ENCODE results near the gene KLHDC1. TPM values are rescaled to one million over a fixed set of nuclear protein-coding genes. Genes with fewer than 3 reads are reported as not detected.
"Not testable (repeated sequence)": the region's sequence is repeated elsewhere in the genome, so short reads cannot be mapped to it uniquely, and the experiment has no call there.

Gene KLHDC1
- total RNA-seq, 3 donors from 2014 or later, result 7.8 to 13.5 (median 11.8) TPM

DNA sequence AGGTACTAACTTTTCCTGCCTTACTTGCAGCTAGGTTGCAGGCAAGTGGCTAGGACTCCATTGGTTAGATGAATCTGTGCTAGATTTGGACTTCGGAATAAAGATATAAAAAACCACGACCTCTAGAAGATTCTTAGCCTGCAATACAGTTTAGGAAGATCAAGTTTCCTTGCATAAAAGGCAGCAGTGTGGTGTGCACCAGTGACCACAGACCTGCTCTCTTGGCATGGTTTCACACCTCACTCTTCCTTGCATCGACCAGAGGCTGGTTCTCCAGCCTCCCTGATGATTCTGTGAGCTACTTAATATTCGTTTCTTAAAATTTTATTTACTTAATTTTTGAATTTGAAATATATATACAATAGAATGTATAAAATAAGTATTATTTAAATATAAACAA lies 9.8 kb downstream of the KLHDC1 start:
- no peak for DNase-seq (ENCODE audit: low spot score in 2 of 2)
- intact Hi-C loops (cut with DNase I; ENCODE audit: low total_unique reads), result no loop called here
- H3K9me3 ChIP-seq, result no peaks in the 10 kb centered on the region
- no peak overlapping the region for H3K4me3 ChIP-seq
- no peaks in the 10 kb centered on the region for H3K27me3 ChIP-seq
- H3K27ac ChIP-seq, result no peak overlapping the region
- TF ChIP-seq POLR2AphosphoS5 (IDR thresholded peaks at IDR 0.05), result no peak
- TF ChIP-seq POLR2A (IDR thresholded peaks at IDR 0.05), result no peak
- TF ChIP-seq, protein P1, sequence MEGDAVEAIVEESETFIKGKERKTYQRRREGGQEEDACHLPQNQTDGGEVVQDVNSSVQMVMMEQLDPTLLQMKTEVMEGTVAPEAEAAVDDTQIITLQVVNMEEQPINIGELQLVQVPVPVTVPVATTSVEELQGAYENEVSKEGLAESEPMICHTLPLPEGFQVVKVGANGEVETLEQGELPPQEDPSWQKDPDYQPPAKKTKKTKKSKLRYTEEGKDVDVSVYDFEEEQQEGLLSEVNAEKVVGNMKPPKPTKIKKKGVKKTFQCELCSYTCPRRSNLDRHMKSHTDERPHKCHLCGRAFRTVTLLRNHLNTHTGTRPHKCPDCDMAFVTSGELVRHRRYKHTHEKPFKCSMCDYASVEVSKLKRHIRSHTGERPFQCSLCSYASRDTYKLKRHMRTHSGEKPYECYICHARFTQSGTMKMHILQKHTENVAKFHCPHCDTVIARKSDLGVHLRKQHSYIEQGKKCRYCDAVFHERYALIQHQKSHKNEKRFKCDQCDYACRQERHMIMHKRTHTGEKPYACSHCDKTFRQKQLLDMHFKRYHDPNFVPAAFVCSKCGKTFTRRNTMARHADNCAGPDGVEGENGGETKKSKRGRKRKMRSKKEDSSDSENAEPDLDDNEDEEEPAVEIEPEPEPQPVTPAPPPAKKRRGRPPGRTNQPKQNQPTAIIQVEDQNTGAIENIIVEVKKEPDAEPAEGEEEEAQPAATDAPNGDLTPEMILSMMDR (IDR thresholded peaks at IDR 0.05), result no peak
- no peaks in the 10 kb centered on the region for H3K4me1 ChIP-seq
- H3K36me3 ChIP-seq, result no peaks in the 10 kb centered on the region

DNA sequence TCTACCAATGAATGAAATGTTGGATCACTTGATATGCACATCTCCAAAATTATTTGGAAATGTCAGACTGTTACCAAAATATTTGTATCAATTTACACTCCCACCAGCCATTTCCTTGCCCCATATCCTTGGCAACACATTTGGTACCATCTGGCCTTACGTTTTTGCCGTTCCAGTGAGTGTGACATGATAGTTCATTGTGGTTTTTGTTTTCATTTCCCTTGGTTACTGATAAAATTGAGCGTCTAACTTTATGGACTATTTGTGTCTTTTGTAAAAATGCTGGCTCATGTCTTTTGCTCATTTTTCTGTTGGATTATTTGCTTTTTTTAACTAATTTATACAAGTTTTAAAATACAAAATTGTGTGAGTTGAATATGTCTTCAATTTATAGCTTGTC lies 11.0 kb downstream of the KLHDC1 start:
- DNase-seq (ENCODE audit: low spot score in 2 of 2), result no peak
- no peak overlapping the region for H3K4me3 ChIP-seq
- H3K36me3 ChIP-seq, result no peaks in the 10 kb centered on the region
- H3K27ac ChIP-seq, result no peak overlapping the region
- H3K4me1 ChIP-seq, result no peaks in the 10 kb centered on the region
- no peaks in the 10 kb centered on the region for H3K9me3 ChIP-seq
- intact Hi-C loops (cut with DNase I; ENCODE audit: low total_unique reads), result no loop called here
- no peaks in the 10 kb centered on the region for H3K27me3 ChIP-seq
- TF ChIP-seq POLR2AphosphoS5 (IDR thresholded peaks at IDR 0.05), result no peak
- TF ChIP-seq, protein P1 (IDR thresholded peaks at IDR 0.05), result no peak
- no peak for TF ChIP-seq POLR2A (IDR thresholded peaks at IDR 0.05)

DNA sequence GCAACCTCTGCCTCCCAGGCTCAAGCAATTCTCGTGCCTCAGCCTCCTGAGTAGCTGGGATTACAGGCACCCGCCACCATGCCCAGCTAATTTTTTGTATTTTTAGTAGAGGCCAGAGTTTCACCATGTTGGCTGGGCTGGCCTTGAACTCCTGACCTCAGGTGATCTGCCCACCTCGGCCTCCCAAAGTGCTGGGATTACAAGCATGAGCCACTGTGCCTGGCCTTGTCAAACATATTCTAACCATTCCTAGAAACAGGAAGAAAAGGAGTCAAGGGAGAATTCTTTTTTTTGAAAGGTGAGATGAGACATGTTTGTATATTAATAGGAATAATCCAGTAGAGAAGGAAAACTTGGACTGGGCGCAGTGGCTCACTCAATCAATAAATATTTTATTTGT lies 11.6 kb downstream of the KLHDC1 start:
- H3K27ac ChIP-seq; H3K36me3 ChIP-seq; H3K27me3 ChIP-seq; DNase-seq (ENCODE audit: low spot score in 2 of 2); H3K9me3 ChIP-seq; intact Hi-C loops (cut with DNase I; ENCODE audit: low total_unique reads); H3K4me3 ChIP-seq; H3K4me1 ChIP-seq: not testable (repeated sequence)

DNA sequence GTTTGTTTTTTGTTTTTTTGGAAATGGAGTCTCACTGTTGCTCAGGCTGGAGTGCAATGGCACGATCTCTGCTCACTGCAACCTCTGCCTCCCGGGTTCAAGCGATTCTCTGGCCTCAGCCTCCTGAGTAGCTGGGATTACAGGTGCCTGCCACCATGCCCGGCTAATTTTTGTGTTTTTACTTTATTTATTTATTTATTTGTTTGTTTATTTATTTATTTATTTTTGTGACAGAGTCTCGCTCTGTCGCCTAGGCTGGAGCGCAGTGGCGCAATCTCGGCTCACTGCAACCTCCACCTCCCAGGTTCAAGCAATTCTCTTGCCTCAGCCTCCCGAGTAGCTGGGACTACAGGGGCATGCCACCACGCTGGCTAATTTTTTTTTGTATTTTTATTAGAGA lies 18.1 kb downstream of the KLHDC1 start:
- DNase-seq (ENCODE audit: low spot score in 2 of 2); intact Hi-C loops (cut with DNase I; ENCODE audit: low total_unique reads); H3K9me3 ChIP-seq; H3K4me3 ChIP-seq; H3K27me3 ChIP-seq; H3K4me1 ChIP-seq; H3K36me3 ChIP-seq; H3K27ac ChIP-seq: not testable (repeated sequence)

DNA sequence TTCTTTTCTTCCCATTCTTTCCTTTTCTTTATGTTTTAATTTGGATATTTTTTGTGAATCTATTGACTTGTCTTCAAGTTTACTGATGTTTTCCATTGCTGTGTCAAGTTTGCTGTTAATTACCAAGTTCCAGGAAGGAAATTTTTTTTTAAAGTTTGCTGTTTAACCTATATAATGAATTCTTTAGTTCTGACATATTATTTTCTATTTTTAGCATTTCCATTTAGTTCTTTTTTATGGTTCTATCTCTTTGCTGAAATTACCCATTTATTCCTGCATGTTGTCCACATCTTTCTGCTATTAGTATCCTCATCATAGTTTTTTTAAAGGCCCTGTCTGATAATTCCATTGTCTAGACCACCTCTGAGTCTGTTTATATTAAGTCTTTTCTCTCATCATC lies 27.8 kb downstream of the KLHDC1 start:
- no peak overlapping the region for H3K4me3 ChIP-seq
- no peaks in the 10 kb centered on the region for H3K4me1 ChIP-seq
- TF ChIP-seq, protein P1 (IDR thresholded peaks at IDR 0.05), result no peak
- no peak for TF ChIP-seq POLR2AphosphoS5 (IDR thresholded peaks at IDR 0.05)
- no peak for TF ChIP-seq POLR2A (IDR thresholded peaks at IDR 0.05)
- intact Hi-C loops (cut with DNase I; ENCODE audit: low total_unique reads), result loop anchor here (10.0 kb wide), 1 partner anchor 1036 kb away; no protein-coding TSS in a partner anchor
- no peak overlapping the region for H3K27ac ChIP-seq
- DNase-seq (ENCODE audit: low spot score in 2 of 2), result no peak
- no peaks in the 10 kb centered on the region for H3K9me3 ChIP-seq
- H3K27me3 ChIP-seq, result no peaks in the 10 kb centered on the region
- no peaks in the 10 kb centered on the region for H3K36me3 ChIP-seq

DNA sequence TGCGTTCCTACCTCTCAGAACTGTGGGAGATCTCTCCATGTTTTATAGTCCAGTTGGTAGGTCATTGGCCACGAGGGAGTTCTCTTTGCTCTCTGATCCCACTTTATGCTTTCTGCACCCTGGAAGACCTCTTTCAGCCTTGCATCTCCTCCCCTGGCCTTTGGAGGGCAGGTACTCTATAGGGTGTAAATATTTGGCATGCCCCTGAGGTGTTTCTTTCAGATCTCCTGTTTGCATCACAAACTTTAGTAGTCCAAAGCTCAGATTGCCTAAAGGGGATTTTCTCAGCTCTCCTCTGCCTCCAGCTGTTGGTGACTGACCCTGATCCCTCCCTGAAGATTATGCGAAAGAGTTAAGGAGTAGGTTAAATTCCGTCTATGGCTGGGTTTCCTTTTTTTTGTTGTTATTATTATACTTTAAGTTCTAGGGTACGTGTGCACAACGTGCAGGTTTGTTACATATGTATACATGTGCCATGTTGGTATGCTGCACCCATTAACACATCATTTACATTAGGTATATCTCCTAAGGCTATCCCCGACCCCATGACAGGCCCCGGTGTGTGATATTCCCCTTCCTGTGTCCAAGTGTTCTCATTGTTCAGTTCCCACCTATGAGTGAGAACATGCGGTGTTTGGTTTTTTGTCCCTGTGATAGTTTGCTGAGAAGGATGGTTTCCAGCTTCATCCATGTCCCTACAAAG lies 29.0 kb downstream of the KLHDC1 start:
- H3K36me3 ChIP-seq; H3K4me3 ChIP-seq; H3K9me3 ChIP-seq; H3K27ac ChIP-seq; H3K27me3 ChIP-seq; H3K4me1 ChIP-seq; DNase-seq (ENCODE audit: low spot score in 2 of 2): not testable (repeated sequence)
- intact Hi-C loops (cut with DNase I; ENCODE audit: low total_unique reads), result loop anchor here (10.0 kb wide), 1 partner anchor 1037 kb away; no protein-coding TSS in a partner anchor

DNA sequence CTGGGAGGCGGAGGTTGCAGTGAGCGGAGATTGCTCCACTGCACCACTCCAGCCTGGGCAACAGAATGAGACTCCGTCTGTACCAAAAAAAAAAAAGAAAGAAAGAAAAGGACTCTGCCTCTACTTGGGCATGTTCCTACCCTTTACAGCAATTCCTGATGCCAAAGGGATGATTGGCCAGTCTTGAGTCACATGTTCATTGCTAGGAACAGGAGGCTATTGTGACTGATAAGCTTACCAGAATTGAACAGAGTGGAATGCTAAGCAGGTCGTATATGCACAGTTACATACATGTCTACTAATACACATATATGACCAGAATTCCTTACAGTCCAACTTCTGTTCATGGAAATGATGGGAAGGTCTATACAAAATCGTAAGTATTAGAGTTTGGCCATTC lies 34.3 kb downstream of the KLHDC1 start:
- Histone ChIP-seq H3K27me3 (no peaks in the 10 kb centered on the region), H3K9me3 (no peaks in the 10 kb centered on the region), H3K27ac (no peak overlapping the region), H3K4me1 (no peaks in the 10 kb centered on the region), H3K36me3 (no peaks in the 10 kb centered on the region), H3K4me3 (no peak overlapping the region)
- DNase-seq (ENCODE audit: low spot score in 2 of 2), result no peak
- TF ChIP-seq POLR2AphosphoS5 (IDR thresholded peaks at IDR 0.05) (no peak), POLR2A (IDR thresholded peaks at IDR 0.05) (no peak)
- TF ChIP-seq, protein P1 (IDR thresholded peaks at IDR 0.05), result no peak
- intact Hi-C loops (cut with DNase I; ENCODE audit: low total_unique reads), result loop anchor here (10.0 kb wide), 1 partner anchor 1042 kb away; no protein-coding TSS in a partner anchor
